ENCODE data around the gene PDE6B. TPM values are rescaled to one million over a fixed set of nuclear protein-coding genes. Genes with fewer than 3 reads are reported as not detected.

The PDE6B gene
- polyA plus RNA-seq, 2 donors: 0.41 to 0.89 TPM

DNA sequence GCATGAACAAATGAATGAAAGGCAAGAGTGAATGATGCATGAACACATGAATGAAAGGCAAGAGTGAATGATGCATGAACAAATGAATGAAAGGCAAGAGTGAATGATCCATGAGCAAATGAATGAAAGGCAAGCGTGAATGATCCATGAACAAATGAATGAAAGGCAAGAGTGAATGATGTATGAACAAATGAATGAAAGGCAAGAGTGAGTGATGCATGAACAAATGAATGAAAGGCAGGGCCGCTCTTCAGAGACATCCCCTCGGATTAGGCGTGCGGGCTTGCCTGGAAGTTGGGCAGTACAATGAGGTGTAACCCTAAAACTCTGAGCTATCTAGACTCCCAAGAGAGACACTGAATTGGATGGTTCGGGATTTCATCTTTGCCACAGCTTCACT is 84.0 kb downstream of the PDE6B start:
- Histone ChIP-seq H3K27me3 (ENCODE audit: control insufficient read depth in 1 of 2, insufficient read depth in 2 of 2, low read length in 2 of 2) (no peaks in the 10 kb centered on the region), H3K4me1 (ENCODE audit: control insufficient read depth in 2 of 2, insufficient read depth in 2 of 2, low read length in 1 of 2) (peaks cover 10 to 16% of the 10 kb centered on the region in 2 donors), H3K9me3 (ENCODE audit: control insufficient read depth in 2 of 2, insufficient read depth in 1 of 2, low read depth in 1 of 2, low read length in 1 of 2) (no peaks in the 10 kb centered on the region), H3K36me3 (ENCODE audit: control insufficient read depth in 2 of 2, insufficient read depth in 2 of 2, low read length in 1 of 2) (peaks cover 0 to 14% of the 10 kb centered on the region in 2 donors), H3K27ac (ENCODE audit: low read depth in 2 of 2, low read length in 1 of 2) (no peak overlapping the region), H3K4me3 (ENCODE audit: low read depth in 1 of 2, low read length in 2 of 2) (no peak overlapping the region)
- WGBS, 2 donors: 93 to 97% methylated on average over 6 of the region's 6 CpGs

DNA sequence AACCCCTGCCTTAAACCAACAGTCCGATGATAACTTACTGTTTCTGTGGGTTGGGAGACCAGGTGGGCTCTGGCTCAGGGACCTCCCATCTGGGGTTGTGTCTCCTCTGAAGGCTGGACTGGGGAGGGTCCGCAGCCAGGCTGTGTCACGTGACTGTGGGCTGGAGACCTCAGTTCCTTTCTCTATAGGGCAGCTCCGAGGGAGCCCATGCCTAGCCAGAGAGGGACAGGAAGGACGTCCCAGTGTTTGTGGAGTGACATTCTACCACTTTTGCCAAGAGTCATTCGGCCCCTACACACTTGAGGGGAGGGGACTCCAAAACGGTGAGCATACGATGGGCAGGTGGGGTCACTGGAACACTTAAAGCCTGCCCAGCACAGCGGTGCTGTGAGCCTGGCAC is 84.7 kb downstream of the PDE6B start:
- 78 to 82% methylated on average over 9 of the region's 9 CpGs for WGBS, 2 donors
- Histone ChIP-seq H3K4me3 (ENCODE audit: low read depth in 1 of 2, low read length in 2 of 2) (no peak overlapping the region), H3K4me1 (ENCODE audit: control insufficient read depth in 2 of 2, insufficient read depth in 2 of 2, low read length in 1 of 2) (peaks cover 10 to 16% of the 10 kb centered on the region in 2 donors), H3K27ac (ENCODE audit: low read depth in 2 of 2, low read length in 1 of 2) (no peak overlapping the region), H3K36me3 (ENCODE audit: control insufficient read depth in 2 of 2, insufficient read depth in 2 of 2, low read length in 1 of 2) (peaks cover 0 to 14% of the 10 kb centered on the region in 2 donors), H3K9me3 (ENCODE audit: control insufficient read depth in 2 of 2, insufficient read depth in 1 of 2, low read depth in 1 of 2, low read length in 1 of 2) (no peaks in the 10 kb centered on the region), H3K27me3 (ENCODE audit: control insufficient read depth in 1 of 2, insufficient read depth in 2 of 2, low read length in 2 of 2) (no peaks in the 10 kb centered on the region)

DNA sequence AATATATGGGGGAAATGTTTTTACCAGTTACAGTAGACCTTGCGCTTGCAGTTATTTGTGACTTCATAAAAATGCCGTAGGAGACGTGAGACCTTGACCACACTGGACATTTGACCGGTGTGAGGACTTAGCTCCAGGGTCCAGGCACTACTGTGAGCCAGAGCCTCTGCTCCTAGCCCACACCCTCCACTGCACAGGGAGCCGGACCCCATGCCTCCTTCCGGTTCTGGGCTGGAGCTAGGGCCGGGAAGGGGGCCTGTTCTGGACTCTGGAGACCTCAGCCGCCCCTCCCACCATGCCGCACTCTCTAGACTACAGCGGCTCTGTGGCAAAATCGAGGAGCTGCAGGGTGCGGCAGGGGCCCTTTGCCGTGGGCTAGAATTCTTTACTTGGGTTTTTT is 85.5 kb downstream of the PDE6B start:
- H3K36me3 ChIP-seq (ENCODE audit: control insufficient read depth in 2 of 2, insufficient read depth in 2 of 2, low read length in 1 of 2): peaks cover 0 to 14% of the 10 kb centered on the region in 2 donors
- no peaks in the 10 kb centered on the region for H3K27me3 ChIP-seq (ENCODE audit: control insufficient read depth in 1 of 2, insufficient read depth in 2 of 2, low read length in 2 of 2)
- no peak overlapping the region for H3K4me3 ChIP-seq (ENCODE audit: low read depth in 1 of 2, low read length in 2 of 2)
- WGBS, 2 donors: 92 to 93% methylated on average over 13 of the region's 13 CpGs
- H3K9me3 ChIP-seq (ENCODE audit: control insufficient read depth in 2 of 2, insufficient read depth in 1 of 2, low read depth in 1 of 2, low read length in 1 of 2): no peaks in the 10 kb centered on the region
- H3K27ac ChIP-seq (ENCODE audit: low read depth in 2 of 2, low read length in 1 of 2): no peak overlapping the region
- H3K4me1 ChIP-seq (ENCODE audit: control insufficient read depth in 2 of 2, insufficient read depth in 2 of 2, low read length in 1 of 2): peaks cover 10 to 14% of the 10 kb centered on the region in 2 donors

DNA sequence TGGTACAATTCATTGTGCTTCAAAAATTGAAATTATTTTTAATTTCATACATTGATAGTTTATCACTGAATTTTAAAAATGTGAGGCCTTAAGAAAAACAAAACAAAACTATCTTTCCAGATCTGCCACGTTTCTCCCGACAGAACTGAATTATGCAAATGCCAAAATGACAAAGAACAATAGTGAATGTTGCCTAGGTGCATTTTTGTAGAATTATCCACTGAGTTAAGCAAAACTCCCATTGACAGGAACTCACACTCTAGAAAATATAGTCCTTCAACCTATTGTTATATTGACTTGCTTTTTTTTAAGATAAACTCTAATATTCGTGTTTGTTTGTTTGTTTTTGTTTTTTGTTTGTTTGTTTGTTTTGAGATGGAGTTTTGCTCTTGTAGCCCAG is 86.7 kb downstream of the PDE6B start:
- H3K27me3 ChIP-seq (ENCODE audit: control insufficient read depth in 1 of 2, insufficient read depth in 2 of 2, low read length in 2 of 2): no peaks in the 10 kb centered on the region
- peaks cover 0 to 14% of the 10 kb centered on the region in 2 donors for H3K36me3 ChIP-seq (ENCODE audit: control insufficient read depth in 2 of 2, insufficient read depth in 2 of 2, low read length in 1 of 2)
- no peak overlapping the region for H3K27ac ChIP-seq (ENCODE audit: low read depth in 2 of 2, low read length in 1 of 2)
- no peak overlapping the region for H3K4me3 ChIP-seq (ENCODE audit: low read depth in 1 of 2, low read length in 2 of 2)
- H3K4me1 ChIP-seq (ENCODE audit: control insufficient read depth in 2 of 2, insufficient read depth in 2 of 2, low read length in 1 of 2): peaks cover 7 to 9% of the 10 kb centered on the region in 2 donors
- no peaks in the 10 kb centered on the region for H3K9me3 ChIP-seq (ENCODE audit: control insufficient read depth in 2 of 2, insufficient read depth in 1 of 2, low read depth in 1 of 2, low read length in 1 of 2)
- 58 to 65% methylated on average over 3 of the region's 3 CpGs for WGBS, 2 donors

DNA sequence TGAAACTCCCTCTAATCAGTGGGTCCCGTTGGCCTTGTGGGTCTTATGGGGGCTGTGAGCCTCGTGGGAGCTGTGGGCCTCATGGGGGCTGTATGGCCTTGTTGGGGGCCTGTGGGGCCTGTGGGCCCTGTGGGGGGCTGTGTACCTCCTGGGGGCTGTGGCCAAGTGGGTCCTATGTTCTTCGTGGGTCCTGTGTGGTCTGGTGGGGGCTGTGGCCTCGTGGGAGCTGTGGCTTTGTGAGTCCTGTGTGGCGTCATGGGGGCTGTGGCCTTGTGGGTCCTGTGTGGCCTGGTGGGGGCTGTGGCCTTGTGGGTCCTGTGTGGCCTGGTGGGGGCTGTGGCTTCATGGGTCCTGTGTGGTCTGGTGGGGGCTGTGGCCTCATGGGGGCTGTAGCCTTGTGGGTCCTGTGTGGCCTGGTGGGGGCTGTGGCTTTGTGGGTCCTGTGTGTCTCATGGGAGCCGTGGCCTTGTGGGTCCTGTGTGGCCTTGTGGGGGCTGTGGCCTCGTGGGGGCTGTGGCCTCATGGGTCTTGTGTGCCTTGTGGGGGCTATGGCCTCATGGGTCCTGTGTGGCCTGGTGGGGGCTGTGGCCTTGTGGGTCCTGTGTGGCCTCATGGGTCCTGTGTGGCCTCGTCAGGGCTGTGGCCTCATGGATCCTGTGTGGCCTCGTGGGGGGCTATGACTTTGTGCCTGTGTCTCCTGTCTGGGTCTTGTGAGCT is 87.7 kb downstream of the PDE6B start:
- H3K4me3 ChIP-seq (ENCODE audit: low read depth in 1 of 2, low read length in 2 of 2): no peak overlapping the region
- H3K4me1 ChIP-seq (ENCODE audit: control insufficient read depth in 2 of 2, insufficient read depth in 2 of 2, low read length in 1 of 2): peaks cover 6% of the 10 kb centered on the region in 2 donors
- H3K27me3 ChIP-seq (ENCODE audit: control insufficient read depth in 1 of 2, insufficient read depth in 2 of 2, low read length in 2 of 2): no peaks in the 10 kb centered on the region
- H3K9me3 ChIP-seq (ENCODE audit: control insufficient read depth in 2 of 2, insufficient read depth in 1 of 2, low read depth in 1 of 2, low read length in 1 of 2): no peaks in the 10 kb centered on the region
- WGBS, 2 donors: 86 to 89% methylated on average over 9 of the region's 9 CpGs
- H3K27ac ChIP-seq (ENCODE audit: low read depth in 2 of 2, low read length in 1 of 2): no peak overlapping the region
- peaks cover 0 to 17% of the 10 kb centered on the region in 2 donors for H3K36me3 ChIP-seq (ENCODE audit: control insufficient read depth in 2 of 2, insufficient read depth in 2 of 2, low read length in 1 of 2)

DNA sequence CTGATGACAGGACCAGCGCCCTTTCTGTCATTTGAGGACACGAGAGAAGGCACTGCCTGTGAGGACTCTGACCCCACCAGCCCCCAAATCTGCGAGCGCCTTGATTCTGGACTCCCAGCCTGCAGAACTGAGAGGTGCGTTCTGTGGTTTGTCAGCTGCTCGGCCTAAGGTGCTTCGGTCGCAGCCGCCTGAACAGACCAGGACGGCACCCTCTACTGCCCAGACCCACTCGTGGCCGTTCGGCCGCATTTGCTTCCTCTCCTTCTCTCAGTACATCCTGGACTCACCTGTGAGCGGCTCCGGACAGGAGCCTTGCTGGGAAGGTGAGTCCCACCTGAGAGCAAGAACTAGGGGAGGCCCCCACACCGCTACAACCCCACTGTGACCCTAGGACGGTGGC is 88.7 kb downstream of the PDE6B start:
- H3K4me1 ChIP-seq (ENCODE audit: control insufficient read depth in 2 of 2, insufficient read depth in 2 of 2, low read length in 1 of 2): peaks cover 3 to 4% of the 10 kb centered on the region in 2 donors
- no peak overlapping the region for H3K27ac ChIP-seq (ENCODE audit: low read depth in 2 of 2, low read length in 1 of 2)
- WGBS, 2 donors: 91 to 96% methylated on average over 18 of the region's 18 CpGs

DNA sequence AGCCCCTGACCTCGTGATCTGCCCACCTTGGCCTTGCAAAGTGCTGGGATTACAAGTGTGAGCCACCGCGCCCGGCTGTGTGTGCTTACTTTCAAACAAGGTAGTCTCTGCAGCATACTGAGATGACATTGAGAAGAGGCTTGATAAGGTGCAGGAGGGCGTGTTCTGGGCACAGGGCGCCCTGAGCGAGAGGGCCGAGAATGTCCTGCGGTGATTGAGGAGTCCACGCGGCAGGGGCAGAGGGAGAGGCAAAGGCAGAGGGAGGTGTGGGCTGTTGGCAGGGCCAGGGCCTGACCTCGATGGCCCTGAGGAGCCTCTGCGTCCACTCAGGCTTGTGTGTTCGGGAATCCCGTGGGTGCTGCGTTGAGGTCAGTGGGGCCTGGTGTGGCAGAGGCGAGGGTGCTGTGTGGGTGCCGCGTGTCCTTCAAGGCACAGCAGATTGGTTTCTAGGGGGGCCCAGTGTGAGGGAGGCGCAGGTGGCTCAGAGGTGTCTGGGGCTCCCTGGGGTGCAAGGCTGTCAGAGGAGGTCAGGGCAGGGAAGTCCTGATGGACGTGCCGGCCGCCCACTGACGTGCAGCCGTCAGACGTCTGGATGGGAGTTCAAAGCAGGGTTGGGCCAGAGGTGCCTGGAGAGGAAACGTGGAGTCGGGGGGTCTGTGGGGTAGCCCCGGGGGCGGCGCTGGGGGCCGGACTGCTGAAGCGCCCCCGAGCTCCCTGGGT is 92.4 kb downstream of the PDE6B start:
- 89 to 90% methylated on average over 32 to 34 of the region's 34 CpGs for WGBS, 2 donors
- H3K4me1 ChIP-seq (ENCODE audit: control insufficient read depth in 2 of 2, insufficient read depth in 2 of 2, low read length in 1 of 2): peaks cover 14 to 23% of the 10 kb centered on the region in 2 donors

More for the DNA sequence above, 88.7 kb downstream of the PDE6B start:
- no peaks in the 10 kb centered on the region for H3K9me3 ChIP-seq (ENCODE audit: control insufficient read depth in 2 of 2, insufficient read depth in 1 of 2, low read depth in 1 of 2, low read length in 1 of 2)
- no peak overlapping the region for H3K4me3 ChIP-seq (ENCODE audit: low read depth in 1 of 2, low read length in 2 of 2)
- peaks cover 0 to 17% of the 10 kb centered on the region in 2 donors for H3K36me3 ChIP-seq (ENCODE audit: control insufficient read depth in 2 of 2, insufficient read depth in 2 of 2, low read length in 1 of 2)
- H3K27me3 ChIP-seq (ENCODE audit: control insufficient read depth in 1 of 2, insufficient read depth in 2 of 2, low read length in 2 of 2): no peaks in the 10 kb centered on the region

DNA sequence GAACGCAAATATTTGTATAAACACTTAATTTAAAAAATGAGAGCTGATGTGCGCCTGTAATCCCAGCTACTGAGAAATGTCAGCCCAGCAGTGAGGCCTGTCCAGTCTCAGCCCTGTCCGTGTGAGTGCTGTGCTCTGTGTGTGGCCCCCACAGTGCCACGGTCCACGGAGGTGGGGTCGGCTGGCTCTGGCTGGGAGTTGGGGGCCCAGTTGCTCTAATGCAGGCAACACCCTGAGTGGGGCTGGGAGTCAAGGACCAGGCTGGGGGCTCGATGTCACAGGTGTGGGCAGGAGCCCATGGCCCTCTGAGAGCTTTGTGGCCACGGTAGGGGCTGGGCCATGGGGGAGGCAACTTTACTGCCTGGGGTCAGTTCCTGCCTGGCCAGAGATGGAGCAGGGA is 93.1 kb downstream of the PDE6B start:
- Histone ChIP-seq H3K36me3 (ENCODE audit: control insufficient read depth in 2 of 2, insufficient read depth in 2 of 2, low read length in 1 of 2) (peaks cover 0 to 25% of the 10 kb centered on the region in 2 donors), H3K4me3 (ENCODE audit: low read depth in 1 of 2, low read length in 2 of 2) (no peak overlapping the region), H3K4me1 (ENCODE audit: control insufficient read depth in 2 of 2, insufficient read depth in 2 of 2, low read length in 1 of 2) (peaks cover 14 to 23% of the 10 kb centered on the region in 2 donors), H3K9me3 (ENCODE audit: control insufficient read depth in 2 of 2, insufficient read depth in 1 of 2, low read depth in 1 of 2, low read length in 1 of 2) (peaks cover 0 to 2% of the 10 kb centered on the region in 2 donors), H3K27ac (ENCODE audit: low read depth in 2 of 2, low read length in 1 of 2) (no peak overlapping the region), H3K27me3 (ENCODE audit: control insufficient read depth in 1 of 2, insufficient read depth in 2 of 2, low read length in 2 of 2) (no peaks in the 10 kb centered on the region)
- WGBS, 2 donors: 90 to 92% methylated on average over 8 of the region's 8 CpGs

More for the DNA sequence above, 92.4 kb downstream of the PDE6B start:
- Histone ChIP-seq H3K9me3 (ENCODE audit: control insufficient read depth in 2 of 2, insufficient read depth in 1 of 2, low read depth in 1 of 2, low read length in 1 of 2) (peaks cover 0 to under 1% of the 10 kb centered on the region in 2 donors), H3K27me3 (ENCODE audit: control insufficient read depth in 1 of 2, insufficient read depth in 2 of 2, low read length in 2 of 2) (no peaks in the 10 kb centered on the region), H3K4me3 (ENCODE audit: low read depth in 1 of 2, low read length in 2 of 2) (no peak overlapping the region), H3K36me3 (ENCODE audit: control insufficient read depth in 2 of 2, insufficient read depth in 2 of 2, low read length in 1 of 2) (peaks cover 0 to 25% of the 10 kb centered on the region in 2 donors), H3K27ac (ENCODE audit: low read depth in 2 of 2, low read length in 1 of 2) (no peak overlapping the region)
